ENCODE data around the gene ECHDC3.
A peak's percentile ranks its signal among the peaks of the same experiment; 100 is the strongest.
"Not testable (repeated sequence)": the region's sequence is repeated elsewhere in the genome, so short reads cannot be mapped to it uniquely, and the experiment has no call there.

ECHDC3 gene

GRCh38 chr10:11742009-11742778 is at the start of gene ECHDC3:
Gene ECHDC3 (plus strand): TSS chr10:11742382. CDS start chr10:11742577, 195 bp downstream.
- peak in 1 of 2 experiments; percentile 48 for DNase-seq

- no peak for DNase-seq
These were observed 48.8 kb upstream of the ECHDC3 start for GRCh38 chr10:11693376-11693775.

- DNase-seq: no peak
These were observed 46.4 kb upstream of the ECHDC3 start for GRCh38 chr10:11695779-11696178.

GRCh38 chr10:11697718-11698527 is 44.3 kb upstream of the ECHDC3 start:
- DNase-seq: no peak

- DNase-seq: no peak
These were observed 43.3 kb upstream of the ECHDC3 start for GRCh38 chr10:11698691-11699549.

GRCh38 chr10:11699550-11700097 is 42.6 kb upstream of the ECHDC3 start:
- DNase-seq: no peak

- DNase-seq: no peak
These were observed 41.6 kb upstream of the ECHDC3 start for GRCh38 chr10:11700539-11700938.

- DNase-seq: no peak
These were observed 40.6 kb upstream of the ECHDC3 start for GRCh38 chr10:11701451-11702095.

GRCh38 chr10:11702264-11702663 is 39.9 kb upstream of the ECHDC3 start:
- no peak for DNase-seq

GRCh38 chr10:11704092-11704491 is 38.1 kb upstream of the ECHDC3 start:
- DNase-seq: no peak

GRCh38 chr10:11705722-11706121 is 36.5 kb upstream of the ECHDC3 start:
- DNase-seq: no peak

- DNase-seq: no peak
These were observed 35.2 kb upstream of the ECHDC3 start for GRCh38 chr10:11706895-11707567.

GRCh38 chr10:11707624-11708350 is 34.4 kb upstream of the ECHDC3 start:
- DNase-seq: no peak

- not testable (repeated sequence) for DNase-seq
These were observed 33.4 kb upstream of the ECHDC3 start for GRCh38 chr10:11708801-11709200.

GRCh38 chr10:11712744-11713143 is 29.4 kb upstream of the ECHDC3 start:
- no peak for DNase-seq

GRCh38 chr10:11713186-11713743 is 28.9 kb upstream of the ECHDC3 start:
- no peak for DNase-seq

GRCh38 chr10:11713963-11714362 is 28.2 kb upstream of the ECHDC3 start:
- no peak for DNase-seq

GRCh38 chr10:11714750-11715365 is 27.3 kb upstream of the ECHDC3 start:
- no peak for DNase-seq

- DNase-seq: peak in 1 of 2 experiments; percentile 24
These were observed 26.2 kb upstream of the ECHDC3 start for GRCh38 chr10:11715815-11716494.

- no peak for DNase-seq
These were observed 25.5 kb upstream of the ECHDC3 start for GRCh38 chr10:11716686-11717085.
